ENCODE results near the gene TLCD1. TPM values are rescaled to one million over a fixed set of nuclear protein-coding genes. Genes with fewer than 3 reads are reported as not detected.

Gene TLCD1
- total and polyA plus RNA-seq, 2 of the 8 experiments (the other 6 are each of a cell fraction or from before 2014, with no cell fraction given): 40.7 to 128 TPM

GRCh38 chr17:28686296-28686695 lies 39.7 kb downstream of the TLCD1 start (continued):
- TF ChIP-seq, protein P1, sequence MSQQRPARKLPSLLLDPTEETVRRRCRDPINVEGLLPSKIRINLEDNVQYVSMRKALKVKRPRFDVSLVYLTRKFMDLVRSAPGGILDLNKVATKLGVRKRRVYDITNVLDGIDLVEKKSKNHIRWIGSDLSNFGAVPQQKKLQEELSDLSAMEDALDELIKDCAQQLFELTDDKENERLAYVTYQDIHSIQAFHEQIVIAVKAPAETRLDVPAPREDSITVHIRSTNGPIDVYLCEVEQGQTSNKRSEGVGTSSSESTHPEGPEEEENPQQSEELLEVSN (IDR thresholded peaks at IDR 0.05): no peak
- TF ChIP-seq KDM1A (IDR thresholded peaks at IDR 0.05; ENCODE audit: borderline replicate concordance, low read length) (no peak), CHD2 (IDR thresholded peaks at IDR 0.05; ENCODE audit: low read length) (no peak), CTBP2 (IDR thresholded peaks at IDR 0.05; ENCODE audit: borderline replicate concordance, insufficient read depth, insufficient read length, low read length) (no peak)
